Measurements from ENCODE around the gene MICAL3. TPM values are rescaled to one million over a fixed set of nuclear protein-coding genes. Genes with fewer than 3 reads are reported as not detected.
A peak's percentile ranks its signal among the peaks of the same experiment; 100 is the strongest.

Gene MICAL3
- total and polyA plus RNA-seq, 9 of the 15 experiments (the other 6 are each of a cell fraction or from before 2014, with no cell fraction given): 0.53 to 32.1 (median 12.3) TPM

GRCh38 chr22:18001040-18001893 is 23.1 kb downstream of the MICAL3 start (continued):
- TF ChIP-seq SMAD1 (IDR thresholded peaks at IDR 0.05; ENCODE audit: low read depth, low read length, partially characterized antibody): peak; percentile 32
- no peak; the same call in 1 of the 2 replicates for TF ChIP-seq PTBP1 (IDR thresholded peaks at IDR 0.05; ENCODE audit: low read depth, low read length)
- TF ChIP-seq ZNF395 (CRISPR knock-in tag; IDR thresholded peaks at IDR 0.05): no peak; the same call in 1 of the 2 replicates
- peak; percentile 22; the same call in 1 of the 2 replicates for TF ChIP-seq HCFC1 (IDR thresholded peaks at IDR 0.05; ENCODE audit: low read depth, low read length)
- peak; percentile 68 for TF ChIP-seq GABPA (tag; conservative IDR thresholded peaks at IDR 0.05; ENCODE audit: low read depth)
- TF ChIP-seq SIX5 (IDR thresholded peaks at IDR 0.05; ENCODE audit: borderline replicate concordance in 1 of 2, insufficient read depth in 1 of 2, low read depth in 1 of 2, low read length in 2 of 2): peak; percentile 15 to 38; a peak in 2 of 4 replicates
- TF ChIP-seq TAF15 (IDR thresholded peaks at IDR 0.05; ENCODE audit: low read depth, low read length): no peak
- no peak for TF ChIP-seq ZNF589 (CRISPR knock-in tag; IDR thresholded peaks at IDR 0.05; ENCODE audit: low read depth)
- TF ChIP-seq SIN3B (IDR thresholded peaks at IDR 0.05; ENCODE audit: low read depth): peak; percentile 60
- no peak for TF ChIP-seq ZNF280B (CRISPR knock-in tag; IDR thresholded peaks at IDR 0.05)
- no peak for TF ChIP-seq NR4A1 (CRISPR knock-in tag; IDR thresholded peaks at IDR 0.05)
- peak; percentile 74; the same call in 1 of the 2 replicates for TF ChIP-seq NR4A1 (tag; IDR thresholded peaks at IDR 0.05)
- TF ChIP-seq ERF (CRISPR knock-in tag; IDR thresholded peaks at IDR 0.05): peak; percentile 54; the same call in 1 of the 2 replicates
- TF ChIP-seq ZBTB33 (CRISPR knock-in tag; IDR thresholded peaks at IDR 0.05): peak; percentile 5; the same call in 1 of the 2 replicates
- TF ChIP-seq TEAD1 (CRISPR knock-in tag; IDR thresholded peaks at IDR 0.05): peak in 1 of 2 experiments; percentile 69; a peak in 2 of 4 replicates
- TF ChIP-seq ESRRA (IDR thresholded peaks at IDR 0.05; ENCODE audit: borderline replicate concordance, low read depth): 0 out of 2 replicates have a peak, but pooled peaks have one; percentile 45

Data from K562 (cell line).